ENCODE measurements around the gene EML1.

- TF ChIP-seq CTCF (IDR thresholded peaks at IDR 0.05) (no peak), ATF1 (CRISPR knock-in tag; IDR thresholded peaks at IDR 0.05) (no peak), USF2 (CRISPR knock-in tag; IDR thresholded peaks at IDR 0.05) (no peak), E2F5 (CRISPR knock-in tag; IDR thresholded peaks at IDR 0.05) (no peak), PRDM15 (CRISPR knock-in tag; IDR thresholded peaks at IDR 0.05) (no peak), ATF3 (CRISPR knock-in tag; conservative IDR thresholded peaks at IDR 0.05) (no peak), E2F1 (CRISPR knock-in tag; IDR thresholded peaks at IDR 0.05) (no peak), MAX (CRISPR knock-in tag; IDR thresholded peaks at IDR 0.05) (no peak), ZNF396 (CRISPR knock-in tag; IDR thresholded peaks at IDR 0.05; ENCODE audit: borderline replicate concordance) (no peak), ETV6 (CRISPR knock-in tag; IDR thresholded peaks at IDR 0.05) (no peak), ATF6 (CRISPR knock-in tag; IDR thresholded peaks at IDR 0.05) (no peak)
Measured at GRCh38 chr14:99774556-99775307, 18.5 kb upstream of the EML1 start.

Measured in WTC11 (cell line).